Middle frontal gyrus (tissue), 1 donor: ENCODE results near the gene CDKAL1.

Source experiments
- DNase-seq: peaks from one replicate; pipeline ENCODE4 v3.0.0-alpha.2; 2015; ENCODE audit warnings: low spot score; ENCODE audit errors: extremely low spot score

CDKAL1 gene

GRCh38 chr6:20672038-20672437 lies 137.8 kb downstream of the CDKAL1 start:
- no peak for DNase-seq

- DNase-seq: no peak
Measured at GRCh38 chr6:20673458-20673857, 139.2 kb downstream of the CDKAL1 start.

GRCh38 chr6:20674664-20675063 lies 140.4 kb downstream of the CDKAL1 start:
- DNase-seq: no peak

DNA sequence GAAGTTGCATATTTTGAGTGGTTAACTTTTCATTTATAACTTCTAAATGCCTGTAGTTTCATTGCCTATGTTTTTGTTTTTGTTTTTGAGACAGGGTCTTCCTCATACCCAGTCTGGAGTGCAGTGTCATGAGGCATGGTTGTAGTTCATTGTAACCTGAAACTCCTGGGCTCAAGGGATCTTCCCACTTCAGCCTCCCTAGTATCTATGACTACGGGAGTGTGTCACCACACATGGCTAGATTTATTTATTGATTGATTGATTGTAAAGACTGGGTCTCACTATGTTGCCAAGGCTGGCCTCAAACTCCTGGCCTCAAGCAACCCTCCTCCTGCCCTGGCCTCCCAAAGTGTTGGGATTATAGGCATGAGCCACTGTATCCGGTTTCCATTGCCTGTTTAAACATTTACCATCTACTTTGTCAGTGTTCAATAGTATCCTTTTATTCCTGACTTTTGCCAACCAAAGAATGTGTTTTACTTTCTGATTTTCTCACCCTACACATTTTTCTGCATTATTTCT lies 144.6 kb downstream of the CDKAL1 start:
- no peak for DNase-seq

DNA sequence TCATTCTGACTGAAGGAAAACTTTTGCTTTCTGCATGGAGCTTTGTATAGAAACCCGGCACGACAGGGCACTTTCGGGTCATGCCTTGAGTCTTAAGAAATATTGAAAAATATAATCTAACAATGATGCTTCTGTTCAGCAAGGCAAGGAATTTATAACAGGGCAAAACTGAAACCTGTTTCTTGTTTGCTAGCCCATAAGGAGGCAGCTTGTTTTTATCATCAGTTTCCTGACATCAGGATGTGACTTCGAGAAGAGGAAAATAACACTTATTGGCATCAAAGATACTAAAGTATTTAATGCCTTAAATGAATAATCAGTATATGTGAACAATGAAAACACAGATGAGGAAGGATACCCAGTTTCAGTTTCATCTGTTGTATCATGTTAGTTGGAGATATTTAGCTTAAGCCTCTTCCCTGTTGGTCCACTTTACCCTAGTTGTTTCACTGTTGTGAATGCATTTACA lies 146.5 kb downstream of the CDKAL1 start:
- no peak for DNase-seq

GRCh38 chr6:20681243-20681684 lies 147.0 kb downstream of the CDKAL1 start:
- DNase-seq: no peak

- no peak for DNase-seq
Measured at GRCh38 chr6:20684474-20684873, 150.2 kb downstream of the CDKAL1 start.

GRCh38 chr6:20686142-20686541 lies 151.9 kb downstream of the CDKAL1 start:
- no peak for DNase-seq

DNA sequence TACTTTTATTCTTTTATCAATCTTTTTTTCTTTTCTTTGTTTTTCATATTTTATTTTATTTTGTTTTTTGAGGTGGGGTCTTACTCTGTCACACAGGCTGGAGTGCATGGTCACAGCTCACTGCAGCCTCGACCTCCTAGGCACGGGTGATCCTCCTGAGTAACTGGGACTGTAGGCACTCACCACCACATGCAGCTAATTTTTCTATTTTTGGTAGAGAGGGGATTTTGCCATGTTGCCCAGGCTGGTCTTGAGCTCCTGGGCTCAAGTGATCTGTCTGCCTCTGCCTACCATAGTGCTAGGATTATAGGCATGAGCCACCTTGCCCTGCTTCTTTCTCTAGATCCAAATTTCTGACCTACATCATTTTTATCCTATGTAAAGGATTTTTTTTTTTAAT lies 153.2 kb downstream of the CDKAL1 start:
- no peak for DNase-seq

GRCh38 chr6:20688710-20689500 lies 154.6 kb downstream of the CDKAL1 start:
- DNase-seq: no peak

GRCh38 chr6:20691185-20691584 lies 156.9 kb downstream of the CDKAL1 start:
- DNase-seq: no peak

DNA sequence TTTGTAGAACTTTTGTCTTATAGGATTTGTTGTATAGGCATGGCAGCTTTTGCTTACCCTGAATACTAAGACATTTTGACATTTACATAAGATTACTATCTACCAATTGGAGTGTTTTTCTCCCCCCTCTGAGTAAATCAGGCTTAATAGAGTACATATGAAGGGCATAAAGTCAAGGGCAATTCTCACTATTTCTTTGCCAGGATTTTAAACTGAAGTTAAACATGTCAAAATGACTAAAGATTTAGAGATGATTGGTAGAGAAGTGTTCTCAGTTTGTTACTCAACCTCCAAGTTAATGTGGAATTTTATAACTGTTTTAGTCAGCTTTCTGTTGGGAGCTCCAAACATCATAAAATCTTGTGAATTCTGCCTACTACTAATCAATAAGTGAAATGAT lies 157.8 kb downstream of the CDKAL1 start:
- no peak for DNase-seq

DNA sequence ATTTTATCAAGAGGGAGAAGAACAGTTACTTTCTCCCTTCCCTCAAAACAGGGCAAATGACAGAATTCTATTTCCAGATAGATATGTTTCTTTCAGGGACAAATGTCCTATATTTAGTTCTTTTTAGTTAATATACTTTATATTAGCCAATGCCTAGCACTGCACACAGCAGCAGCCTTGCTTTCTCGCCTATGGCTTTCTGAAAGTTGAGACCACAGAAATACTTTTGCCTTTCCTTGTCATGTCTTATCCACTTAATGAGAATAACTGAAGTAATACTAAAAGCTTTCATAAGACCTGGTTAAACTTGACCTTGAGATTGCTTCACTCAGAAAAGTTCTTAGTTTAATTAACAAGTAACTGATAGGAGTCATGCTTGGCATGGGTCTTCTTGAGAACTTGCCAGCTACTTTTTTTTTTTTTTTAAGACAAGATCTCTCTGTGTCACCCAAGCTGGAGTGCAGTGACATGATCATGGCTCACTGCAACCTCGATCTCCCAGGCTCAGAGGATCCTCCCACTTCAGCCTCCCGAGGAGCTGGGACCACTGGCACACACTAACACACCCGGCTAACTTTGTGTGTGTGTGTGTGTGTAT lies 159.3 kb downstream of the CDKAL1 start:
- DNase-seq: no peak

- DNase-seq: no peak
Measured at GRCh38 chr6:20696676-20697075, 162.4 kb downstream of the CDKAL1 start.

- DNase-seq: no peak
Measured at GRCh38 chr6:20698675-20699074, 164.4 kb downstream of the CDKAL1 start.

GRCh38 chr6:20699402-20699801 lies 165.1 kb downstream of the CDKAL1 start:
- no peak for DNase-seq

DNA sequence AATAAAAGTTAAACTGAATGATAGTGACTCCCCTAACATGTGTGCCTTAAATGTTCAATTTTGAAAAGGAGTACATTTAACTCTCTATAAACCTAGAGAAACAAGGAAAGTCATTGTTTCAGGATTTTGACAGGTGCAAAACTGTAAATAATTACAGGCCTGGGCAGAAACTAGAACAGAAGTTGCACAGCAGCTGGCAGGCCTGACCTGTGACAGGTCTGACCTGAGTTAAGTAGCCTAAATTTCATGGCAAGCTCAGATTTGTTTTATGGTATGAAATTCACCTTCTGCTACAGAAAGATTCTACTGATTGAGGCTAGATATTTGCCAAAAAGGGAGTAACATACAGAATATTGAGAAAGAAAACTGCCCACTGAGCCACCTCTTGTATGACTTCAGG lies 166.1 kb downstream of the CDKAL1 start:
- no peak for DNase-seq

GRCh38 chr6:20702366-20702765 lies 168.1 kb downstream of the CDKAL1 start:
- DNase-seq: no peak

DNA sequence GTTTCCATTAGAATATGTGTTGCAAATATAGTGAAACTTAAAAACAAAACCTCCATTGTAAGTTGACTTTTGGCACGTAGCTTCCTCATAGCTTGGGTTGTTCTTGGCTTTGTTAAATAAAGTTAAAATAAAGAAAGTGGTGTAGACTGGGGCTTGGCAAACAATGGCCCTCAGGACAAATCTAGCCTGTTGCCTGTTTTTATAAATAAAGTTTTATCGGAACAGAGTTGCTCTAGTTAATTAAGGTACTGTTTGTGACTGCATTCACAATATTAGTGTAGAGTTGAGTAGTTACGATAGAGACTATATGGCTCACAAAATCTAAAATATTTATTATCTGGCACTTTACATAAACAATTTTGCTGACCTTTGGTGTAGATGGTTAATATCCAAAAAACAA lies 168.8 kb downstream of the CDKAL1 start:
- DNase-seq: no peak

- DNase-seq: no peak
Measured at GRCh38 chr6:20704325-20705025, 170.2 kb downstream of the CDKAL1 start.

- DNase-seq: no peak
Measured at GRCh38 chr6:20705741-20706140, 171.5 kb downstream of the CDKAL1 start.
